OCI-LY7 (cell line): ENCODE measurements around the gene FOXD2. TPM values are rescaled to one million over a fixed set of nuclear protein-coding genes. Genes with fewer than 3 reads are reported as not detected.

ENCODE experiments used
- BruUV-seq: library from RNA; stranded (reverse); fragments of 400-500 nt; replicated peaks from 2 replicates; lab custom pipeline; 2021; lab: Mats Ljungman, UMichigan
- CTCF ChIA-PET: fragments of 300-600 bp; sonication (Branson Sonifier 250); formaldehyde crosslinking; loops from one replicate; lab custom pipeline; 2022; ENCODE audit warnings: antibody characterized with exemption; ENCODE audit not compliant: unreplicated experiment; lab: Charles Lee
- POLR2A ChIA-PET: fragments of 300-600 bp; sonication (Branson Sonifier 250); formaldehyde crosslinking; loops from one replicate; lab custom pipeline; 2022; ENCODE audit warnings: antibody characterized with exemption; lab: Charles Lee
- DNase-seq: peaks from one replicate; pipeline ENCODE4 v3.0.0-alpha.2; 2015; ENCODE audit warnings: low spot score
- H2AFZ ChIP-seq: fragments of 200-600 bp; sonication (generic), shearing (Covaris generic); 2 replicates; pipeline ENCODE4 v1.6.1; 2014; ENCODE audit warnings: mild to moderate bottlenecking, antibody characterized with exemption, low read length, moderate library complexity
- H3K27ac ChIP-seq: fragments of 200-600 bp; sonication (generic); 2 replicates; pipeline ENCODE4 v1.5.1; 2014; ENCODE audit warnings: mixed run types, low read depth, mild to moderate bottlenecking, moderate library complexity, low read length, inconsistent platforms; ENCODE audit not compliant: poor library complexity, severe bottlenecking
- H3K36me3 ChIP-seq: fragments of 200-600 bp; sonication (generic); 2 replicates; pipeline ENCODE4 v1.6.1; 2014; ENCODE audit warnings: mild to moderate bottlenecking, antibody characterized with exemption, low read length, moderate library complexity, mixed read lengths; ENCODE audit not compliant: insufficient read depth
- H3K4me1 ChIP-seq: fragments of 200-600 bp; sonication (generic); 2 replicates; pipeline ENCODE4 v1.5.1; 2014; ENCODE audit warnings: mild to moderate bottlenecking, low read length; ENCODE audit not compliant: insufficient read depth, poor library complexity, severe bottlenecking
- H3K4me2 ChIP-seq: fragments of 200-600 bp; sonication (generic); 2 replicates; pipeline ENCODE4 v1.6.1; 2014; ENCODE audit warnings: mild to moderate bottlenecking, low read length
- H3K4me3 ChIP-seq: fragments of 200-600 bp; sonication (generic); 2 replicates; pipeline ENCODE4 v1.5.1; 2014; ENCODE audit warnings: mild to moderate bottlenecking, low read depth, low read length; ENCODE audit not compliant: poor library complexity, severe bottlenecking
- H3K79me2 ChIP-seq: fragments of 200-600 bp; sonication (generic); 2 replicates; pipeline ENCODE4 v1.6.1; 2016; ENCODE audit warnings: low read depth, mild to moderate bottlenecking, low read length, moderate library complexity, mixed read lengths; ENCODE audit not compliant: insufficient read depth
- H3K9me2 ChIP-seq: fragments of 200-600 bp; sonication (generic); 2 replicates; pipeline ENCODE4 v1.6.1; 2016; ENCODE audit warnings: mild to moderate bottlenecking, low read length, mixed read lengths; ENCODE audit not compliant: insufficient read depth
- H3K9me3 ChIP-seq: fragments of 200-600 bp; sonication (generic); 2 replicates; pipeline ENCODE4 v1.6.1; 2014; ENCODE audit warnings: mild to moderate bottlenecking, mixed run types, low read length, mixed read lengths
- H4K20me1 ChIP-seq: fragments of 200-600 bp; sonication (generic); 2 replicates; pipeline ENCODE4 v1.6.1; 2014; ENCODE audit warnings: mild to moderate bottlenecking, antibody characterized with exemption, low read length, moderate library complexity, mixed read lengths; ENCODE audit not compliant: insufficient read depth
- CTCF ChIP-seq: fragments of 200-600 bp; sonication (generic); conservative IDR thresholded peaks from 2 replicates; pipeline ENCODE4 v1.5.1; 2014; ENCODE audit warnings: mild to moderate bottlenecking, antibody characterized with exemption, low read length, moderate library complexity, mixed read lengths
- EZH2phosphoT487 ChIP-seq: fragments of 200-600 bp; sonication (generic); IDR thresholded peaks from 2 replicates; pipeline ENCODE4 v1.6.1; 2018; ENCODE audit warnings: low read depth, borderline replicate concordance, mild to moderate bottlenecking, mixed run types, antibody characterized with exemption, low read length, moderate library complexity, mixed read lengths
- intact Hi-C: fragments of 100-400 bp; cut with micrococcal nuclease; formaldehyde crosslinking; loops from one replicate; pipeline ENCODE4 v1.10.0; 2022; ENCODE audit not compliant: unreplicated experiment
- total RNA-seq, 2 experiments: library from RNA; depleted of rRNA in 1 of 2; stranded (reverse); fragments of >200 nt in 1 of 2; shearing (Covaris generic) in 1 of 2; gene quantifications; 2 replicates each; pipeline ENCODE4 v1.2.3, GENCODE V29; 2014 to 2022

Gene FOXD2
- total RNA-seq, 2 experiments from 2014 or later = 0.49 to 0.76 TPM

DNA sequence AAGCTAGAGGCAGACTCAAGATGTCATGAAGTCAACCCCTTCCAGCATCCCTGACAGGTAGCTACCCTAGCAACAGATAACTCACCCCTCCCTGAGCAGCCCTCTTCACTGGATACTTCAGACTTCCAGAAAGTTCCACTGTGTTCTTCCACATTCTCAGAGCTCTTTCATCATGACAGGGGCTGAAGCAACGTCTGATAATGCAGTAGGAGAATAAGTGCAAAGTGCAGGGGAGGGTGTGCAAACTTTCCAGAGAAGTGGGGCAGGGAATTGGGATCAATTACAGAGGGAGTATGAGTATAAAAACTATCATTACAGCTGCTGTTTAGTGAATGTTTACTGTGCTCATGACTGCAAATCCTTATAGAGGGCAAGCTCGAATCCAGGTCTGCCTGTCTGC, 48.1 kb upstream of the FOXD2 start:
- H4K20me1 ChIP-seq = no peaks in the 10 kb centered on the region
- TF ChIP-seq EZH2phosphoT487 (no peak), CTCF (no peak)
- ChIA-PET POLR2A (interaction anchor here (1.4 to 2.3 kb wide), 3 partner anchors 25 to 76 kb away, joined by 5 to 7 read pairs (median 5); partner anchors contain the start of genes FOXD2 and STIL), CTCF (interaction anchor here (1.3 to 2.2 kb wide), 3 partner anchors 10 to 336 kb away, joined by 3 to 13 read pairs (median 8); partner anchors contain the start of gene FOXD2)
- peaks cover 10% of the 10 kb centered on the region for H3K4me1 ChIP-seq
- H3K9me3 ChIP-seq = no peaks in the 10 kb centered on the region
- H3K9me2 ChIP-seq = no peaks in the 10 kb centered on the region
- intact Hi-C loops = loop anchor here (1.0 to 5.0 kb wide), 3 partner anchors 47 to 337 kb away; no protein-coding TSS in a partner anchor
- no peak overlapping the region for H2AFZ ChIP-seq
- H3K27ac ChIP-seq = no peak overlapping the region
- no TSS peak for BruUV-seq
- H3K4me2 ChIP-seq = no peak overlapping the region
- DNase-seq = no peak
- no peak overlapping the region for H3K4me3 ChIP-seq
- H3K36me3 ChIP-seq = no peaks in the 10 kb centered on the region
- H3K79me2 ChIP-seq = no peaks in the 10 kb centered on the region

- Histone ChIP-seq H3K9me3 (no peaks in the 10 kb centered on the region), H3K9me2 (no peaks in the 10 kb centered on the region), H4K20me1 (no peaks in the 10 kb centered on the region), H3K4me3 (no peak overlapping the region), H3K36me3 (no peaks in the 10 kb centered on the region), H3K79me2 (no peaks in the 10 kb centered on the region), H3K27ac (no peak overlapping the region), H2AFZ (no peak overlapping the region), H3K4me2 (no peak overlapping the region), H3K4me1 (peaks cover 15% of the 10 kb centered on the region)
- DNase-seq = no peak
- no peak for TF ChIP-seq CTCF
- no peak for TF ChIP-seq EZH2phosphoT487
- POLR2A ChIA-PET = interaction anchor here (0.9 to 2.3 kb wide), 3 partner anchors 17 to 47 kb away, joined by 3 to 7 read pairs (median 5); partner anchors contain the start of gene FOXD2
- CTCF ChIA-PET = no interaction called here
- BruUV-seq = no TSS peak
- intact Hi-C loops = no loop called here
Observed at GRCh38 chr1:47390843-47391242, 47.0 kb upstream of the FOXD2 start.

- CTCF ChIA-PET = interaction anchor here (0.5 kb wide), 2 partner anchors 111 to 234 kb away, joined by 3 read pairs; no protein-coding TSS in a partner anchor
Observed at GRCh38 chr1:47393141-47393540, 44.7 kb upstream of the FOXD2 start.

More at GRCh38 chr1:47393141-47393540, 44.7 kb upstream of the FOXD2 start:
- no peaks in the 10 kb centered on the region for H3K36me3 ChIP-seq
- no peaks in the 10 kb centered on the region for H3K79me2 ChIP-seq
- H2AFZ ChIP-seq = no peak overlapping the region
- no peaks in the 10 kb centered on the region for H4K20me1 ChIP-seq
- BruUV-seq = no TSS peak
- no peaks in the 10 kb centered on the region for H3K9me2 ChIP-seq
- H3K9me3 ChIP-seq = no peaks in the 10 kb centered on the region
- no peak overlapping the region for H3K4me2 ChIP-seq
- no peak overlapping the region for H3K4me3 ChIP-seq
- no peak for DNase-seq
- H3K27ac ChIP-seq = no peak overlapping the region
- intact Hi-C loops = no loop called here
- peaks cover 34% of the 10 kb centered on the region for H3K4me1 ChIP-seq
- TF ChIP-seq CTCF = no peak
- TF ChIP-seq EZH2phosphoT487 = no peak
- POLR2A ChIA-PET = interaction anchor here (0.7 to 2.0 kb wide), 3 partner anchors 10 to 578 kb away, joined by 4 to 6 read pairs (median 6); no protein-coding TSS in a partner anchor
